ENCODE data around the gene ABHD2.
"Not testable (repeated sequence)": the region's sequence is repeated elsewhere in the genome, so short reads cannot be mapped to it uniquely, and the experiment has no call there.

ABHD2 gene

GRCh38 chr15:89117790-89118189 is 29.5 kb downstream of the ABHD2 start:
- no peak for DNase-seq
- intact Hi-C loops (cut with DNase I), result no loop called here

GRCh38 chr15:89118481-89118989 is 30.3 kb downstream of the ABHD2 start:
- intact Hi-C loops (cut with DNase I), result no loop called here
- no peak for DNase-seq

- no peak for DNase-seq
- intact Hi-C loops (cut with DNase I), result no loop called here
Measured at GRCh38 chr15:89119489-89120478, 31.5 kb downstream of the ABHD2 start.

- DNase-seq; intact Hi-C loops (cut with DNase I): not testable (repeated sequence)
Measured at GRCh38 chr15:89120479-89121000, 32.3 kb downstream of the ABHD2 start.

- intact Hi-C loops (cut with DNase I), result no loop called here
- DNase-seq, result no peak
Measured at GRCh38 chr15:89121414-89121813, 33.2 kb downstream of the ABHD2 start.

GRCh38 chr15:89122505-89123180 is 34.4 kb downstream of the ABHD2 start:
- DNase-seq, result no peak
- intact Hi-C loops (cut with DNase I), result no loop called here

- DNase-seq, result no peak
- intact Hi-C loops (cut with DNase I), result no loop called here
Measured at GRCh38 chr15:89123181-89123525, 34.9 kb downstream of the ABHD2 start.

GRCh38 chr15:89125088-89125826 is 37.0 kb downstream of the ABHD2 start:
- intact Hi-C loops (cut with DNase I), result no loop called here
- DNase-seq, result no peak

GRCh38 chr15:89126009-89126408 is 37.8 kb downstream of the ABHD2 start:
- DNase-seq, result no peak
- intact Hi-C loops (cut with DNase I), result no loop called here

GRCh38 chr15:89127054-89127702 is 38.9 kb downstream of the ABHD2 start:
- intact Hi-C loops (cut with DNase I), result no loop called here
- DNase-seq, result no peak

GRCh38 chr15:89128320-89129122 is 40.3 kb downstream of the ABHD2 start:
- intact Hi-C loops (cut with DNase I), result loop anchor here (2.0 kb wide), 1 partner anchor 72 kb away; no protein-coding TSS in a partner anchor
- no peak for DNase-seq

- peak in 7 of 10 donors; percentile 40 to 90 (median 63) for DNase-seq
Measured at GRCh38 chr15:89129123-89129815, 41.0 kb downstream of the ABHD2 start.

GRCh38 chr15:89129816-89130134 is 41.5 kb downstream of the ABHD2 start:
- intact Hi-C loops (cut with DNase I), result loop anchor here (2.0 to 5.0 kb wide), 2 partner anchors 42 to 73 kb away; partner anchors contain the start of gene ABHD2
- no peak for DNase-seq

More at GRCh38 chr15:89129123-89129815, 41.0 kb downstream of the ABHD2 start:
- intact Hi-C loops (cut with DNase I), result loop anchor here (2.0 kb wide), 1 partner anchor 72 kb away; no protein-coding TSS in a partner anchor

- intact Hi-C loops (cut with DNase I), result loop anchor here (5.0 kb wide), 1 partner anchor 43 kb away; the partner anchor contains the start of gene ABHD2
- DNase-seq, result no peak
Measured at GRCh38 chr15:89130201-89130600, 41.9 kb downstream of the ABHD2 start.

GRCh38 chr15:89131731-89132130 is 43.5 kb downstream of the ABHD2 start:
- intact Hi-C loops (cut with DNase I), result loop anchor here (5.0 kb wide), 1 partner anchor 44 kb away; the partner anchor contains the start of gene ABHD2
- DNase-seq, result no peak

GRCh38 chr15:89132611-89133507 is 44.6 kb downstream of the ABHD2 start:
- no peak for DNase-seq
- intact Hi-C loops (cut with DNase I), result loop anchor here (5.0 kb wide), 1 partner anchor 46 kb away; the partner anchor contains the start of gene ABHD2

Measured in posterior cingulate gyrus (tissue), 11 donors.